ENCODE results near the gene FOS.

The FOS gene

DNA sequence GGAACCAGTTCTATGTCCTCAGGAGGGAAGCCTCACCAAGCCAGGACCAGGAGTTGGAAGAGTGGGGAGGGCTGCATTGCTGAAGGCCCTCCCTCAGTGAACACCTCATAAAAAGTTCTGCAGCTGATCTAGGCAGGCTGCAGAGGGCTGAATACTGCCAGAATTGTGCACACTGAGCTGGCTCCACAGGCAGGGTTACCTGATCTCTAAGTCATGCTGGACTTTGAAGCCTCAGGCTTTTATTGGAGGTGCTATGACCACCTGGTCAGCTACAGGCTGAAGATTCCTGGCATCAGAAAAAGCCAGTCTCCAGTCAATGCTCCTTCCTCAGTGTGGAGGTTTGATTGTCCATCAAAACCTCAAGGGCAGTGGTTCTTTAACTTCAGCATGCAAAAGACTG is 39.7 kb downstream of the FOS start:
- no peak for DNase-seq (ENCODE audit: low spot score)

DNA sequence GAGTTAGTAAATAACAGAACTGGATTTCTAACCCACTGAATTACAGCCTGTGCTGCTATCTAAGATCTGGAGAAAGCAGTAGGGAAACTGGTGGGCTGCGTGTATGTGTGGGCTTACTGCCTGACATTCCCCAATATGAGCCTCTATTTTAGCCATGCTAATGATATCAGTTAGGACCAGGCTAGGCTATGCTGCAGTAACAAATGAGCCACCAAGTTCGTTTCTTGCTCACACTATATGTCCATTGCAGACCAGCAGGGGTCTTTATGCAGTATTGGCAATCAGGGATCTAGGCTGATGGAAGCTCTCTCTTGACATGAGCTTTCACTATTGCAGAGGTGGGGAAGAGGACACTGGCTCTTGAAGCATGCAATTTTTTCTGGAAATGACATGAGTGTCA is 40.4 kb downstream of the FOS start:
- no peak for DNase-seq (ENCODE audit: low spot score)

DNA sequence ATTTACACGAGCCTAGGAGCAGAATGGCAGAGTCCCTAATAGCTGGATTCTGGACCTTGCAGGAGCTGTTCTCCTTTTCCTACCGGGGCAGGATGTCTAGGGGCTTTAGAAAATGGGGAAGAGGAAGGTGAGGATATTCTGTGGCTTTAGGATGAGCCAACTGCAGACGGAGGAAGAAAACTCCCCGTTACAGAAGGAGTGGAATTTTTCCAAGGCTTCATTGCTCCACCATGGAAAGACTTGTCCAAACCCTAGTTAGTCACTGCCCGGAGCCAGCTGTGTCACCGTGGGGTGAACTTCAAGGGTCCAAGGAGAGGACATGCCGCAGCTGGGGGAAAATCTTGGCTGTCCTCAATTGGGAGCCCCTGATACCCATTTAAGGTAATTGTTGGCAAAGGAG is 41.6 kb downstream of the FOS start:
- DNase-seq (ENCODE audit: low spot score): no peak

DNA sequence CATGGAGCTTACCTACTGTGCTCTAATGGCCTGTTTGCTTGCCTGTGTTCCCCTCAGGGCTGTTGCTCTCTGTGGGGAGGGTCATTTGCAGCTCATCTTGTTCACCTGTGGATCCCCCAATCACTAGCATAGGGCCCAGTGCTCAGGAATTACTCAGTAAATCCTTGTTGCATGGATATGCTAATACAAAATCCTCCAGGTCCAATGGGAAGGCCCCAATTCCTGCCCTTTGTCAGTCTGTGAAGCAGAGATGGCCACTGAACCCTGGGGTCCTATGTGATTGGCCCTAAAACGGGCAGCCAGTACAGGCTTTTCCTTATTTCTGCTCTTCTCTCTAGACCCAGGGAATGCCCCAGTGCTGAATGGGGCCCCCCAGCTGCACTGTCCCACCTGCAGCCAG is 44.1 kb downstream of the FOS start:
- DNase-seq (ENCODE audit: low spot score): no peak

DNA sequence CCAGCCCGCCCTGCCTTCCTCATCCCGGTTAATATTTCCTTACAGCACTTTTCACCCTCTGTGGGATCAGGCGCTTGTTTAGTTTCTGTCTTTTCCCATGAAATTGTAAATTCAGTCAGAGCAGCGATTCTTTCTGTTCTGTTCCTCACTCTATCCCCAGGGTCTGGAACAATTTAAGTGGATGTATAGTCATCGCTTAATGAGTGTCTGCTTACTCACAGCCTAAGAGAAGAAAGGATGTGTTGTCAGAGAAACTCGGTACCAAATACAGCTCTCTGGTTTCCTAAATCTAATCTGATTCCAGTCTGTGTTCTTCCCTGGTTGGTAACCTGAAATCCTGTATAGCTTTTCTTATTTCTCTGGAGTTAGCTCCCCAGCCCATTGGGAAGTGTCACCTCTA is 44.9 kb downstream of the FOS start:
- DNase-seq (ENCODE audit: low spot score): no peak

DNA sequence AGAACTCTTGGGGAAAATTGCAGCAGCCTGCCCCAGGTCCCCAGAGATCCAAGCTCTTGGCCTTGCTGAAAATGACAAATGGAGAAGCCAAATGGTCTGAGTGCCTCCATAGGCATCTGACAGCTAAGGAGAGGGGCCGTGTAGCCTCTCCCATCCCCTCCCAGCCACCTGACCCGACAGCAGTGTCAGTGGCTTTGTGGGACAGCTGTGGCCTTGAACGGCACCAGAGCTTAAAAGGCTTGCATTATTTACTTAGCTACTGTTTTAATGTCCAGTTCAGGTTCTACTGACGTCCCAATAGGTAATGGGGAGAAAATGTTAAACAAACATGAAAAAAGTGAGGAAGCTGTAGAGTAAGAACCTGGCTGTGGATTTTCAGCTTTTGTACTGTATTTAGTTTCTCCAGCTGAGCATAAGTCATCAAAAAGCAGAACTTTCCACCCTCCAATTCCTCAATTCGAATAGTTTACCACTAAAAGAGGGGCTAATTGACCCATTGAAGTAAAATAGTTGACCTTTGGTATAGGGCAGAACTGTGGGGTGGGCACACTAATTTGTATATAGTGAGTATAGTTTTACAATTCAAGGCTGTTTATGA is 50.0 kb downstream of the FOS start:
- DNase-seq (ENCODE audit: low spot score): no peak

DNA sequence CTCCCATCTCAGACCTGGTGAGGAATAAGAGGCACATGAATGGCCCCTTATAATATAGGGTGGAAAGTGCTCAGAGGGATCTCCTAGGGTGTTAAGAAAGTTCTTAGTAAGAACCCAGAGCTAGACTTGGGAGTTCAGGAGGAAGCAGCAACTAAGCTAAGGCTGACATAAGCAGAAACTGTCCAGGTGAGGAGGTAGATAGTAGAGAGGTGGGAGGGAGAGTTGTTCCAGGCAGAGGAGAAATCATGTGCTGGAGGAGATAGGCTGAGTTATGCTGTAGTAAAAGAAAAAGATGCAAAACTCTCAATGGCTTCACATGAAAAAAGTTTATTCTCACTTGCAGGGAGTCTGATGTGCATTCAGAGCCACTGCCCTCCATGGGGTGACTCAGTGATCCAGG is 50.7 kb downstream of the FOS start:
- DNase-seq (ENCODE audit: low spot score): no peak

DNA sequence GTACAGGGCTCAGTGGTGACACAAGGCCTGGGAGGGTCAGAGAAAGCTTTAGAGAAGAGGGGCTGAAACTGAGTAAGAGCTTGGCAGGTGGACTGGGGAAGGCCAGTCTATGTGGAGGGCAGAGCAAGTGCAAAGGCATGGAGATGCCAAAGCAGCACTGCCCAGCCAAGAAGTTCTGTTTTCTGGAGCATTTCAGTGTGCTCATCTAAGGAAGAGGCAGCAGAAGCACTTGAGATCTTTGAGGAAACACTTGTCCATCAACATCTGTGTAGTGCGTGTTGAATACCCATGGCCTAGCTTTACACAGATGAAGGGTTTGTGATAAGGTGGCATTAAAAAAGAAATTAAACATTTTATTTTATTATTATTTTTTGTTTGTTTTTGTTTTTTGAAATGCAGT is 52.8 kb downstream of the FOS start:
- no peak for DNase-seq (ENCODE audit: low spot score)
